EH (cell line): ENCODE results near the gene RBM10.
A peak's percentile ranks its signal among the peaks of the same experiment; 100 is the strongest.

Experiments used
- DNase-seq: peaks from one replicate; pipeline ENCODE4 v3.0.0-alpha.2; 2015; ENCODE audit warnings: low read depth

Gene RBM10

DNA sequence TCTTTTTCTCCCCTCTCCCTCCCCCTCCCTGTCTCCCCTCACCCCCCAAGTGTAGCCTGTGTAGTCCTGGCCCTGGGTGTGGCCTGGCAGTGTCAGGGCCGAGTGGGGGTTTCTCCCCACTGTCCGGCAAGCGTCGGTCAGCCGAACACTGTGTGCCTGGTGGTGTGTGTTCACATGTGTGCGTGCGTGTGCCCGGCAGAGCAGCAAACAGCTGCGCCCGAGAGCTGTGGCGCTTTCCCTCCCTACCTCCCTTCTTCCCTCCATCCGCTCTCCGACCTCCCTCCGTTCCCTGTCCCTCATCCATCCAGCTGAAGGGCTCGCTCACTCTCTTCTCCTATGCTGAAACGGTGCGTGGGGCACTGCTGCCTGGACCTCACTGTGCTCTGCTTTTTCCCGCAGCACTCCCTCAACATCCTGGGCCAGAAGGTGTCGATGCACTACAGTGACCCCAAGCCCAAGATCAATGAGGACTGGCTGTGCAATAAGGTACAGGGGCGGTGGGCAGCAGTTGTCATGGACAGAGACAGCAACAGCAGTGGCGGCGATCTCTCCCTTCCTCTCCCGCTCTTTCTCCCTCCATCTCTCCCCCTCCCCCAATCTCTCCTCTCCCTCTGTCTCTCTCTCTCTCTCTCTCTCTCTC, 31.2 kb downstream of the RBM10 start:
- no peak for DNase-seq

DNA sequence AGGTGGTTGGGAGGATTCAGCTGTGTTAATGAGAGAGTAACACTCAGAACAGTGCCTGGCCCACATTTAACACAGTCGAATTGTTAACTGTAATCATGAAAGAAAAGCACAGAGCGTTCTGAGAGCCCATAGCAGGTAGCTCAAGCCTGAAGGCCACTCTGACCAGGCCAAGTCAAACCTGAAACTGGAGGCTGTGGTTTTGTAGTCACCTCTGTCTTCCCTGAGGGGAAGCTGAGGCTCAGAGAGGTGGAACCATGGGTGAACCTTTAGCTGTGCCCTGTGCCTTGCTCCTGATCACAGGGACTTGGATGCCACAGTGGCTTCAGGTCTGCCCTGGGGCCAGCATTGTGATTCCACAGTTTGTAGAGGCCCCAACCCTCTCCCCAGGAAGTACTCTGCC, 32.1 kb downstream of the RBM10 start:
- DNase-seq: no peak

DNA sequence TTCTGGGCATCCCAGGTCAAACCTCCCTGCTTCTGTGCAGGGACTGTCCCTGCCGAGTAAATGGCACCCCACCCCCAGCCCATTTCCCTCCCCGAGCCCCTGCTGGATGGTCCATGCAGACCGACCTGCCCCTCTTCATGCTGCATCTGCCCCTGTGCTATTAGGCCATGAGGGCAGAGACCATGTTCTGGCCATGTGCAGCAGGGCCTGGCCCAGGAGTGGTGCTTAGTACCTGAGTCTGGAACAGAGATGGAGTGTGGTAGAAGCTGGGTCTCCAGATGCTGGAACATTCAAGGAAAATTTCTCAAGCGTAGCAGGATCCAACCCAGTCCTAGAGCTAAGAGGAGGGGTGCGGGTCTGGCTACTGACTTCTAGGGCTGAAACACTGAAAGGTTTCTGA, 33.3 kb downstream of the RBM10 start:
- DNase-seq: no peak

DNA sequence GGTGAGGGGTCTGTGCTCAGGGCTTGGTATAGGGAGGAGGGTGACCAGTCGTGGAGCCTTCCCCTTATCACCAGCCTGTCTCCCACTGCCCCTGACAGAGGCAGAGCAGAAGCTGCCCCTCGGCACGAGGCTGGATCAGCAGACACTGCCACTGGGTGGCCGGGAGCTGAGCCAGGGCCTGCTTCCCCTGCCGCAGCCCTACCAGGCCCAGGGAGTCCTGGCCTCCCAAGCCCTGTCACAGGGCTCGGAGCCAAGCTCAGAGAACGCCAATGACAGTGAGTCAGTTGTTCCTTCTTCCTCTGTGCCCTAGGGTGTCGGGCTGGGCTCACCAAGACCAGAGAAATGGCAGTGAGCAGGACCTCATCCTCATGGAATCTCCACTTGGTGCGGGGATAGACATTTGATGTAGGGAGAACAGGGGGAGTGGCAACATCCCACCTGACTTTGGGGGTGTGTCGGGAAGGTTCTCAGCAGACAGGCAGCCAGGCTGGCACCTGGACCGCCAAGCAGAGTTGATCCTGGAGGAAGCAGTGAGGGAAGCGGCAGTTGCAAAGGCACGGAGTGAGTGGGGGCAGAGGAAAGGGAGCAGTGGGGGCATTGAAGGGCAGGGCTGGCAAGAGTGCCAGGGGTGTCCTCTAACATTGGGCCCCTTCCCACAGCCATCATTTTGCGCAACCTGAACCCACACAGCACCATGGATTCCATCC, 34.4 kb downstream of the RBM10 start:
- DNase-seq: peak; percentile 83

DNA sequence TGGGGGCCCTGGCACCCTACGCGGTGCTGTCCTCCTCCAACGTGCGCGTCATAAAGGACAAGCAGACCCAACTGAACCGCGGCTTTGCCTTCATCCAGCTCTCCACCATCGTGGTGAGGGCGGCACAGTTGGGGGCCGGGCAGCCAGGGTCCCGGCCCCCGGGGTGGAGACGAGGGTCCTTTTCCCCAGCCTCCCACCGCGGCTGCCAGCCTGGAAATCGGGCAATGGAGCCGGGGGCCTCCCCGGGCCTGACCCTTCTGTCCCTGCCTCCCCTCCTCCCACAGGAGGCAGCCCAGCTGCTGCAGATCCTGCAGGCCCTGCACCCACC, 34.9 kb downstream of the RBM10 start:
- no peak for DNase-seq

DNA sequence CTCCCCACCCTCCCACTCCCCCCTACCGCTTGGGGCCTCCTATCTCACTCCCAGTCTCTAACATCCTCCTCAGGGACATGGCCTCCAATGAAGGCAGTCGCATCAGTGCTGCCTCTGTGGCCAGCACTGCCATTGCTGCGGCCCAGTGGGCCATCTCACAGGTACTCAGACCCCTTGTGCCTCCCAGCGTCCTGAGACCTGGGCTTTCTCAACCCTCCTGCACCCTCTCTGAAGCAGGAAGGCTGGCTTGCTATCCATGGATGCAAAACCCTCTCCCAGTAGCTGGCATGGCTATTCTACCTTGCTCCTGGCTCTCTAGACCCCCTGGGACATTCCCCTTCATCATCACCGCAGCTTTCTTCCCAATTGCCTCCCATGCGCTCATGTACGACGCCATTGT, 35.3 kb downstream of the RBM10 start:
- no peak for DNase-seq

DNA sequence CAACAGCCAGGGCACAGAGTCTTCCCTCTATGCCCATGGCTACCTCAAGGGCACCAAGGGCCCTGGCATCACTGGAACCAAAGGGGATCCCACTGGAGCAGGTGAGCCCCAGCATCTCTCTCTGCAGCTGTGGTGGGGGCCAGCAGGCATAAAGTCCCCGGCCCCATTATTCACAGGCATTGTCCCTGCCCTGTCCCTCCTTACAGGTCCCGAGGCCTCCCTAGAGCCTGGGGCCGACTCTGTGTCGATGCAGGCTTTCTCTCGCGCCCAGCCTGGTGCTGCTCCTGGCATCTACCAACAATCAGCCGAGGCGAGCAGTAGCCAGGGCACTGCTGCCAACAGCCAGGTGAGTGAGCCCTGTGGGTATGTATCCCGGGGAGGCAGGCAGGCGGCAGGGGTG, 36.3 kb downstream of the RBM10 start:
- DNase-seq: no peak

DNA sequence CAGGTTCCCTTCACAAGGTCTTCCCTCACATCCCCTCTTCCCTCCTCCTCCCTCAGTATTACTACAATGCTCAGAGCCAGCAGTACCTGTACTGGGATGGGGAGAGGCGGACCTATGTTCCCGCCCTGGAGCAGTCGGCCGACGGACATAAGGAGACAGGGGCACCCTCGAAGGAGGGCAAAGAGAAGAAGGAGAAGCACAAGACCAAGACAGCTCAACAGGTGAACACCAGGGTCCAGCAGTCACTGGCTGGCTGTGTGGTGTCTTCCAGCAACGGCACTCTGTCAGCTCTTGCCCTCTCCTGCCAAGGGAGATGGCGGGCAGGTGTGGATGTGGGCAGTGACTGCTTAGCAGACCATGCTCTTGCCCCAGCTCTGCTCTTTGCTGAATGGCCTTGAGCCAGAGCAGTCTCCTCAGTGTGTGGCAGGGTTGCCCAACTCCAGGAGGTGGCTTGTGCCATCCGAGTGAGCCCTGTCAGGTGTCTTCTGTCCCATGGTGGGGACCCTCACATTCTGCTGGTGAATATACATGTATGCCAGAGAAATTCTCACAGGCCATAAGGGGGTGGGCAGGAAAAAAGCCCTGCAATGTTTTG, 37.2 kb downstream of the RBM10 start:
- DNase-seq: no peak

DNA sequence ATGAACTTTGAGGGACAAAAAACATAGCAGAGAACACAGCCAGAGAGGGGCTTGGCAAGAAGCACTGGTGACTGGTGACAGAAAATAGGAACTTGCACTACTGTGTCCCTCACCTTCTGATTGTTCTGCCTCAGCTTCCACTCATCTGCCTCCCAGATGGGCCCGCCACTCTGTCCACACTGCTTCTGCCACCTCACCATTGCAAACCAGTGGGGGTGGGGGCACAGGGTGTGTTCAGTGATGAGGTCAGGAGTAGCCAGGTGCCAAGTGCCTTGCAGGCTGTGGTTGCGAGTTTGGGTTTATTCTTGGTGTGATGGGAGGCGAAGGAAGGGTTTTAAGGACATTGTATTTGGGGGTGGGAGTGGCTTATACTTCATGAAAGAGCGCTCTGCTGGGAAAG, 39.5 kb downstream of the RBM10 start:
- DNase-seq: no peak

DNA sequence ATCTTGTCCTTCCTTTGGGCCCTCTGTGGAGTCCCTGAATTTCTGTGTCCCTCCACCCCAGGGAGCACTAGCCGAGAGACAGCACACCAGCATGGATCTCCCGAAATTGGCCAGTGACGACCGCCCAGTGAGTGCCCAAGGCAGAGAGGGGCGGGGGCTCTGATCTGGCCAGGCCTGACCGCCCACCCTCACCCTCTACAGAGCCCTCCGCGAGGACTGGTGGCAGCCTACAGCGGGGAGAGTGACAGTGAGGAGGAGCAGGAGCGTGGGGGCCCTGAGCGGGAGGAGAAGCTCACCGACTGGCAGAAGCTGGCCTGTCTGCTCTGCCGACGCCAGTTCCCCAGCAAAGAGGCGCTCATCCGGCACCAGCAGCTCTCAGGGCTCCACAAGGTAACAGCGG, 40.2 kb downstream of the RBM10 start:
- no peak for DNase-seq

DNA sequence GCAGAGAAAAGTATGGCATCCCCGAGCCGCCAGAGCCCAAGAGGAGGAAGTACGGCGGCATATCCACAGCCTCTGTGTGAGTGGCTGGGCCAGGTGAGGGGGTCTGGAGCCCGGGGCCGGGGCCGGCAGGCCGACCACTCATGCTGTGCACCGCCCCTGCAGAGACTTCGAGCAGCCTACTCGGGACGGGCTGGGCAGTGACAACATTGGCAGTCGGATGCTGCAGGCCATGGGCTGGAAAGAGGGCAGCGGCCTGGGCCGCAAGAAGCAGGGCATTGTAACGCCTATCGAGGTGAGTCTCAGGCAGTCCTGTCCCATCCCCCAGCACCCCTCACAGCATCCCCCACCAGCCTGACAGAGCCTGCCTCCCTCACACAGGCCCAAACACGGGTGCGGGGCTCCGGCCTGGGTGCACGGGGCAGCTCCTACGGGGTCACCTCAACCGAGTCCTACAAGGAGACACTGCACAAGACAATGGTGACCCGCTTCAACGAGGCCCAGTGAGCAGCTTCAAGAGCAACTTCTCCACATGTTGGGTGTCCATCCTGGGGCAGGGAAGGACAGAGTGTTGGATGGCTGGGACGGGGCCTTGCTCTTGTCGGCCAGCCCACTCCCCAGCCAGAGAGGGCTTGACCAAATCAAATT, 41.2 kb downstream of the RBM10 start:
- DNase-seq: no peak

DNA sequence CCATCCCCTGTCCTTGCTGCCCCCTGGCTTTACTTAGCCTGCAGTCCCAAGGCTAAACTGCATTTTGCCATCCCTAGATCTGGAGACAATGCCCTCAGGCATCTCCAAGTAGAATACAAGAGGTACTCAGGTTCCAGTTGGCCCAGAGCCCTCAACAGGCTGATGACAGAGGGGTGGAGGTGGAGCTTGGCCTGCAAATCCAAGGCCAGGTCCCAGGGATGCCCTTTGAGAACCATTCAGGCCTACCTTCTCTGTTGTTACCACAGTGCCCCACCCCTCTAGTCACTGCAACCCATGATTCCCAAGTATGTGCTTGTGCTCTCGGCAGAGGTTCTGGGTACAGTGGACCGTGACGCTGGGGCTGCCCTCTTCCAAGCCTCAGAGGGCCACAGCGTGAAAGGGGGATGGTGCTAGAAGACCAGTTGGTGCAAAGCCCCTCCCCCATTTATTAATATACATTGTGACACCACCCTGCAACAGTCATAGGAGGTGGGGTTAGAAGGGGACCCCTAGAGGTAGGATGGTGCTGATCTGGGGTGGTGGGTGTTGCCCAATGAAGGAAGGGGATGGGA, 42.2 kb downstream of the RBM10 start:
- no peak for DNase-seq

DNA sequence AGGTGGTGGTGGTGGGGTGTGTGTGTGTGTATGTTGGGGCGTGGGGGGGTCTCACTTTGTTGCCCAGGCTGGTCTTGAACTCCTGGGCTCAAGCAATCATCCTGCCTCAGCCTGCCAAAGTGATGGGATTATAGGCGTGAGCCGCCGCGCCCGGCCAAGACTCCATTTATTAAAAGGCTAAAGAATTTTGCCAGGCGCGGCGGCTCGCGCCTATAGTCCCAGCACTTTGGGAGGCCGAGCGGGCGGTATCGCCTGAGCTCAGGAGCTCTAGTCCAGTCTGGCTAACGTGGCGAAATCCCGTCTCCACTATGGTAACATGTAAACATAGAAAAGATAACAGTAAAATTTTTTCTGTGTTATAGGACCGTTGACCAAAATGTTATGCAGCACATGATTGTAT, 44.9 kb downstream of the RBM10 start:
- no peak for DNase-seq

DNA sequence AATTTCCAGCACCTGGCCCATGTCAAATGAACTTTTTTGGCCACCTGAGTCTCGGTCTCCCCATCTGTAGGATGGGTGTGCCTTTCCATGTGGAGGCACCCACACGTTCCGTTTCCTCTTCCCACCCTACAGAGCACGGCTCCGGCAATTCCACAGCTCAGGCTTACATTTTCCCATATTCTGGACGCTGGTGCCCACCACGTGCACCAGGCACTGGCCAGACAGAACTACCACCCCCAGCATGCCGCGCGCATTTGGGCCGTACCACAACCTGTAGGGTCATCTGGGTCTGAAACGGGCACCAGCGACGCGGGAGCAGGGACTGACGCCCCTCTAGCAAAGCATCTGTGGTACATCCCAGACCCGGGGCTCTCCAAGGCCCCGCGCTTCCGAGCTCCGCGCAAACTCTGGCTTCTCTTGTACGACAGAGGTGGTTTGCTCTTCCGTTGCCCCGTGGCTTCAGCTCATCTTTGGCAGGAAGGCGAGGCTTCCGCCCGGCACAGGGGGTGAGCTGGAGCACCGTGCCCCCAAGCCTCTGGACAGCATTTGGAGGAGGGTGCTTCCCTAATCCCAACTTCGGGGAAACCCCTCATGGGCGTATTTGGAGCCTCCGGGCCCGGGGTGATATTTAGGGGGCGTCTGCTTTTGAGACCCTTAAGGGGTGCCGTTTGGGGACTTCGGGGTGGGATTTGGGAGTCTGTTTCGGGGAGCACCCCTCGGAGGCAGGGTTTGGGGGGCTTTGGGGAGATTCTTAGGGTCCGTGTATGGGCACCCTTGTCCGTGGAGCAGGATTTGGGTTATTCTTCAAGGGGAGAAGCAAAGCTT, 45.6 kb downstream of the RBM10 start:
- peak; percentile 92 for DNase-seq

DNA sequence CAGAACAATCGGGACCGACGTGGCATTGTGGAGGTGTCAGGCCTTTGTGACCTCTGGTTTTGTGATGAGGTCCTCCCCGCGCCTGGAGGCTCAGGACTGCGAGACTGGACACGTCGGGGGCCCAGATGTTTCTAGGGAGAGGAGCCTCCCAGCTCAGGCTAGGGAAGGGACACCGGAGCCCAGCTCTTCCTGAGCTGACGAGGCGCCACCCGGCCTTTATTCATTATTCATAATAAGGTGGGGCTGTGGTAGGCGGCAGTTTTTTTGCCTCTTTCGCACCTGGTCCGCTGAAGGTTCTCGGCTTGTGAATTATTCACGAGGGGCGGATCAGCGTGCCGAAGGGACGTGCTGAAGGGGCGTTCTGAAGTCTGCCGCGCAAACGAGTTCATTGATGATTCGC, 46.3 kb downstream of the RBM10 start:
- DNase-seq: peak; percentile 26

DNA sequence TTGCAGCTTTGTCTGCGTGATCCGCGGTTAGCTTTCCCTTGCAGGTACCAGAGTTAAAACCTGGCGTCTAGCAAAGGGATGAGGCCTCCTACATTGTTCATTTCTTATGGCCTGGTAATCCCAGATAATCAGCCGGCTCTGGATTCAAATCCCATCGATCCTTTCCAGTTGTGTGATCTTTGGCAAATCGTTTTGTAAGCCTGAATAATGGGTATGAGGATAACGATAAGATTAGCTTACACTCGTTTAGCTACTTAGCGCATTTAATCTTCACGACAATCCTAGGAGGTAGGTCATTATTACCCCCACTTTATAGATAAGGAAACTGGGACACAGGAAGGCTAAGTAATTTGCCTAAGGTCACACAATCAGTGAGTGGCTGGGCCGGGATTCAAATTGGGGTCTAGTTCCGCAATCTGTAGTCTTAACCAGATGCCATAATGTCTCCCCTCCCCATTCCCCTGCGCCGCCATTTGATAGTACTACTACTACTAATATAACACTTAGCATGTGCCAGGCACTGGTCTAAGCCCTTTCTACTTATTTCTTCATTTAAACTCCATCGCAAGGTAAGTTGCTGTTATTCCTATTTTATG, 46.9 kb downstream of the RBM10 start:
- no peak for DNase-seq

DNA sequence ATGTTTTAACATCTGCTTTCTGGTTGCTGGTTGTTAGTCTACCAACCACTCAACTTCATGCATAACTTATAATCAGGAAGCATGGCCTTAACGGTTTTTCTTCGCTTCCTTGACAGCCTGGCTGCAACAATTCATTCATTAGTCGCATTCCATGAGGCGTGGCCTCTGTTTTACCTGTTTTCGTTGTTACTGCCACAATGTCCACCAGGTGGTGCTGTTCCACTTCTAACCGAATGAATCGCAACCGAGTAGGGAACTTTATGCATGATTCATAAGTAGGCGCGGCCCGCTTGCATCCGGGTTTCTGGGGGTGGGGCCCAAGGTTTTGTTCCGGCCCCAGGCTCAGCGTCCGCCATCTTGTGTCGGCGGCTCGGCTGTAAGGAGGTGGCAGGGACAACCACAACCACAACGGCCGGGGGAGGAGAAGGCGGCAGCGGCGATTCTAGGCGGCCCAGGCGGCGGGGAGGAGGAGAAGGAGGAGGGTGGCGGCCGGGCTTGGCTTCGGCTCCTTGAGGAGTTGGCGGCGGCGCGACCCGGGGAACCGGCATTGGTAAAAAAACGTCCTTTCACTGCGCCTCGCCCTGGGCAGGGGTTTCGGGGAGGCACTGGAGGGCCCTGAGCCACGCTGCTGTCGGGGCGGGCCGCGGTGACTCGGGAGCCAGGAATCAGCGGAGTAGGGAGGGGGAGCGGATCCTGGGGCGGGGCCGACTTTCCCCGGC, 48.6 kb downstream of the RBM10 start, which contains the start of gene UBA1:
UBA1 (plus strand) TSS at position 355 of the 719 bp plus-strand sequence. CDS start 4,974 bp downstream, outside the sequence.
- DNase-seq: peak; percentile 92

DNA sequence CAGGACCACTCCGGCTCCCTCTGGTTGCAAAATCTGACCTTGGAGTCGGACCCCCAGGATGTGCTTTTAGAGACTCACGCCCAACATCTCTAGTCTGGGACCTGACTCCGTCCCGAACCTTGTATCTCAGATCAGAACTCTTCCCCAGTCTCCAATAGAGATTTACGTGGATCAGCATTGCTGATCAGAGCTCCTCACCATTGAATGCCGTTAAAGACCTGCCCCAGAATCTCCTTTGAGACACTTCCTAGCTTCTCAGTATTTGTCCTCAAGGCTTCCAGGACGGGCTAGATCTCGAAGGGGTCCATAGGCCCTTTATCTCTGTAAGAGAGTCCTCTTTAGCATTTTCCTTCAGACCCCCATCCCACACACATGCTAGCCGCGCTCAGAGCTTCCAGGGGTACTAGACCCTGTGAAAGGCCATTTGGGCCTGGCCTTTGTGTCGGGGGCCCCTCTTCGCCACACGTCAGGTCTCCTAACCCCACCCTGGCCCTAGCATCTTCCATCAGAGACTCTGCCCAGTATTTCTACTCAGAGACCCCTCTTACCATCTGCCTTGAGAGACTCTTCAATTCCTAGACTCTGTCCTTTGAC, 49.3 kb downstream of the RBM10 start:
- no peak for DNase-seq

DNA sequence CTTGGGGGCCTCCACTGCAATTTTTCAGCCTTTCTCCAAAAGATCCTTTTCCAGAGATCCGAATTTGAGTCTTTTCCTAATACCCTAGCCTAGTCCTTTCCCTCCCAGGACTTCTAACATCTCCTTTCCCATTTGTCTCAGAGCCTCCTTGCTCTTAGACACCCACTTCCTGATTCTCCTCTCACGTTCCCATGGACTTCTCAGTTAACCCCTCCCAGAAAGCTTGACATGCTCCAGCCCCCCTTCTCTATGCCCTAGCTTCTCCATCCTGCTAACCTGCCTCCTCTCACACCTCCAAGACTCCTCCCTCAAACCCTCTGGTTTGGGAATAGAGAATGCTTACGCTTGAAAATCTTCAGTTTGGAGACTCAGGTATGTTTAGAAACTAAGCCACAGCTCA, 51.1 kb downstream of the RBM10 start:
- no peak for DNase-seq

DNA sequence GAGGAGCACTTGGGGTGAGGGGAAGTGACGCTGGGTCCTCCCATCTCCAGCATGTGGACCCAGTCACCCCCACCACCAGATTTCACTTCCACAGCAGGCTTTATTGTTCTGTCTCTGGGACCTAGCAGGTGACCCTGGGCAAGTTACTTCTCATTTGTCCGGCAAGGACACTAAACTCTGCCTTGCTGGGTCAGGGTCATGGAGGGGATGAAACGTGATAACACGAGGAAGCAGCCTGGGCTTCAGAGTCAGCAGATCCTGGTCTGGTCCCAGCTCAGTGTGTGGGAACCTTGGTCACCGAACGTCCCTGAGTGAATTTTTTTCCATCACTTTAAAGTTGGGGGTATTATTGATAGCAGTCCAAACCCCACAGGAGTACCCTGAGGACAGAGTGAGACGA, 52.5 kb downstream of the RBM10 start:
- no peak for DNase-seq
